GM18502 (cell line): ENCODE data around the gene C17orf67.
A peak's percentile ranks its signal among the peaks of the same experiment; 100 is the strongest.

Source experiments
- ATAC-seq: cut with Tn5 transposase; IDR thresholded peaks from one replicate; pipeline ENCODE4 v1.9.1; 2021; ENCODE audit warnings: mild to moderate bottlenecking; ENCODE audit not compliant: unreplicated experiment, poor library complexity

Gene C17orf67

DNA sequence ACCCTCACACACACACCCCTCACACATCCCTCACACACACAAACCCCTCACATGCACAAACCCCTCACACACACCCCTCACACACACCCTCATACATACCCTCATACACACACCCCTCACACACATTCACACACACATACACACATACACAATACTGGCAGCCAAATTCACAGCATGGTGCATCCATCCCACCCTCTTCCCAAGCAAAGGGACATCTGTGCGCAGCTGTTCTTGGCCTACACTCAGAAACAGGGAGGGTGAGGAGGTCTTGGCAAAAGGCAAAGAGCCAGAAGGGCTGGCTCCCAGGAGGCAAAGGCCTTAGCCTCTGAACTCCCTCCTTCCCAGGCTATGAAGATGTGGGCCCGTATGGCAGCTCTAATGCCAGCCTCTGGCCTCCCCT, 23.4 kb downstream of the C17orf67 start:
- ATAC-seq, result no peak

DNA sequence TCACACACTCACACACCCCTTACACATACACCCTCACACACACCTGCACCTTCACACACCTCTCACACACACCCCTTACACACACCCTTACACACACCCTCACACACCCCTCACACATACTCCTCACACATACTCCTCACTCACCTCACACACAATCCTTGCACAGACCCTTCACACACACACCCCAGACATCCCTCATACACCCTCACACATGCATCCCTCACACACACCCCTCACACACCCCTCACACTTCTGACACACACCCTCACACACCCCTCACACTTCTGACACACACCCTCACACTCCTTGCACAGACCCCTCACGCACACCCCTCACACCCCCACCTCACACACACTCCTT, 23.9 kb downstream of the C17orf67 start:
- ATAC-seq, result no peak

DNA sequence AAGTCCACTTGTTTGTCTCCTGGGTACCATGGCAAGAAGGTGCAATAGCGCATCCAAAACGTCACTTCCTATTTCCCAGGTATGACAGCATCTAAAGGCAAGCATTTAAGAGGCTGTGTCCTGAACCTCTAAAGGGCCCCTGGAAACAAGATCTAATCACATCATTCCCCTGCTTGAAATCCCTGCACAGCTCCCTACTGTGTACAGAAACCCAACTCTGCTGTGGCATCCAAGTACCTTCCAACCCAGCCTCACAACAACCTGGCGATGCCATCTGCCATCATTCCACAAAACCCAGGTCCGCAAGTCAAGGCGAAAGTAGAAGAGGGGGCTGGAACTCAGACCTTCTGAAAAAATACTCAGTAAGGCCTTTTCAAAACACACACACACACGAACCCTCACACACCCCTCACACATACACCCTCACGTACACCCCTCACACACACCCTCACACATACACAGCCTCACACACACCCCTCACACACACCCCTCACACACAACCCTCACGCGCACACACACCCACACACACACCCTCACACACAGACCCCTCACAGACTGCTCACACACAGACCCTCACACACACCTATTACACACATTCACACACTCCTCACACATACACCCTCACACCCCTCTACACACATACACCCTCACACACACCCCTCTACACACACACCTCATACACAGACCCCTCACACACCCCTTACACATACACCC, 24.5 kb downstream of the C17orf67 start:
- ATAC-seq, result no peak

DNA sequence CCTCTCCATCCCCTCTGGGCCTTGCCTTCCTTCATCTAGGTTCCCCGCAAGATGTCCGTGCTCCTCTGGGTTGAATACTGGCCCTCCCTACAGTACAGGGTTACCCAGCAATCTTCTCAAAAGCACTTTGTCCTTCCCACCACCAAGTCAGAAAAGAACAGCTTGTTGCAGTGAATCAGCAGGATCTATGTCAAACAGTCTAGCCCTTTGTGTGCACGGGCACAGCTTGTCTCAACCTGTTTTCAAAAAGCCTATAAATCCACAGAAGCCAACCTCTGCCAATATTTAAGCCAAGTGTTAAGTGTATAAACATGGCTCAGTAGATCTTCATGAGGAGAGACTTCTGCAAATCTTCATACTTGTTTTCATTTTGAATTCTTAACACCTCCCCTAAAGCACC, 25.2 kb downstream of the C17orf67 start:
- ATAC-seq, result no peak

DNA sequence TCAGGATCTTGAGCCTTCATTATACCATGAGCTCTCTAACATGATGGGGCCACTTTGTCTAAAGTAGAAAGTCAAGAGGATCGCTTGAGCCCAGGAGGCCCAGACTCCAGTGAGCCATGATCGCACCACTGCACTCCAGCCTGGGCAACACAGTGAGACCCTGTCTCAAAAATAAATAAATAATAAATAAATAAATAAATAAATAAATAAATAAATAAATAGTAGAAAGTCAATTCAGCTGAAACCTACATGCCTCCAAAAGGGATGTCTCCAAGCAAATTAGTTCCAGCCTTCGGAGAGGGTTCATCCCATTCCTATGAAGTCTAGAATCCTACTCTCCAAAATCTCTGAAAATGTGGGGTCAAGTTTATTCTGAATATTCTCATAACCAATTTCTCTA, 26.0 kb downstream of the C17orf67 start:
- no peak for ATAC-seq

DNA sequence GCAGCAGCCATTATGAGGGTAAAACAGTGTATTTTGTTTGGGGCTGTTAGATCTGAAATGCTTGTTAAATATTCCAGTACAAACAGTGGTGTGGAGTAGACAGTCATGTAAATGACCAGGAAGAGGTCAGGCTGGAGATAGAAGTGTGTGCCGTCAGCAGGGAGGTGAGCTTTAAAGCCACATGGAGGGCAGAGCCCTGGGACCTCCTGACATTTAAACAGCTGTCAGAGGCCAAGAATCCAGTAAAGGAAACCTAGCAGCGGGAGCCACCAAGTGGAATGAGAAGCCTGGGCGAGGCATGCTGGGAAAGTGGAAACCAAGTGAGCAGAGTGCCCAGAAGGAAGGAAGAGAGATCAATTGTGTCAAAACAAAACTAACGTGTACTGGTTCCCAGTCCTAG, 26.8 kb downstream of the C17orf67 start:
- ATAC-seq, result no peak

DNA sequence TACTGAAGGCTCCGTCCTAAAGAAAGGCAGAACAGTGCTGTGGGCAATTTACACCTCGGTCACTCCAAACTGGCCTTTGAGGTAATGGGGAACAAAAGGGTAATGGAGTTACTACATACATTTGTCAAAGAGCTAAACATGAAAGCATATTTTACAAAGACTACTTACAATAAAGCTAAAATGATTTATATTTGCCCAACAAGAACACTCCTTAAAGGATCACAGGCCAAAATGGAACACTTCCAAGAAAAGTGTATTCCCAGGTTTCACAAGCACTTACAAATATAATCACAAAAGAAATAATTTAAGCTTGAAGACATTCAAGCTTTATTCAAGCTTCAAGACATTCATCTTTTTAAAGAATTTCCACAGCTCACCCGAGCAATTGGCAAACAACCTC, 29.3 kb downstream of the C17orf67 start:
- ATAC-seq, result no peak

DNA sequence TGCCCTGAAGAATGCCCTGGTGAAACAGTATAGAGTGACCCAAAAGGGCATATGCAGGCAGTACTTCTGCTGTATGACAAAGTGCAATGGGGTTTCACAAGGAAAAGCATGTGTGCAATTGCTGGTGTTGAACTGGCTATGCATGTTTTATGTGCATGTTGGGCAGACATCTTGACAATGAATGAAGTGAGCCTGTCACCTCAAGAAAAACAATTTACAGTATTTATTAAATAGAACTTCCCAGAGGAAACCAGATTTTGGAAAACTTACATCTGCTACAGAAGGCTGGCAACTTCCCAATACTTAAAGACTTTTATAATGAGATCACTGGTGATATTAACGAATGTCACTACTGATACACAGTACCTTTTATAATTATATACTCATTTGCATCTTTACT, 30.6 kb downstream of the C17orf67 start:
- ATAC-seq, result no peak

DNA sequence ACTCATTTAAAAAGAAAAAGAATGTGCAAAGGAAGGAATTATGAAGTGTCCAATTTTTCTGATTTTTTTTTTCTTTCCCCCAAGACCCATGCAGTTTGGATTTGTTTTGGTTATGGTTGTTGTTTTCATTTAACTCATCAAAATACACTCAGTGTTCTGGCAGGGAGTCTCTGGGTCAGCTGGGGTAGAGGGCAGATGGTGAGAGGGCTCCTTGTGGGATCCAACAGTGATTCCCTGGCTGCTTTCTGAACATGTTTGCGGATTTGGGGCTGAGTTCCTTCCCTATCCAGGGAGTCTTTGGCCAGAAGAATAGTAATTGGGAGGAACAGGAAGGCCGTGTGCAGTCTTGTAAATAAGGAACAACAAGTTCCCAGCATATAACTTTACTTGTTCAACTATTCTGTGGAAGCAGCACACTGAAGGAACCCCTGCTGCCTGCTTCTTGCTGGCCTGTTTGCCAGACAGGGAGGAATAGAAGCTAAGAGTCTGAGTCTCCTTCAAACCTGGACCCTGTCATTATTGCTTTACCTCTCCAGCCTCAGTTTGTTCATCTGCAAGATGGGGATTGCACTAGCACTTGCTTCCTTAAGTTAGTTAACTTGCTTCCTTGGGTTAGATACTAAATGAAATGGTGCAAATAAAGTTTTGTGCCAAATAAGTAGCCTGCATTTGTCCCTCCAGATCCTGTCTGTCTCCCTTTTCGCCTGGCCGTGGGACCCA, 32.1 kb downstream of the C17orf67 start:
- ATAC-seq, result no peak

DNA sequence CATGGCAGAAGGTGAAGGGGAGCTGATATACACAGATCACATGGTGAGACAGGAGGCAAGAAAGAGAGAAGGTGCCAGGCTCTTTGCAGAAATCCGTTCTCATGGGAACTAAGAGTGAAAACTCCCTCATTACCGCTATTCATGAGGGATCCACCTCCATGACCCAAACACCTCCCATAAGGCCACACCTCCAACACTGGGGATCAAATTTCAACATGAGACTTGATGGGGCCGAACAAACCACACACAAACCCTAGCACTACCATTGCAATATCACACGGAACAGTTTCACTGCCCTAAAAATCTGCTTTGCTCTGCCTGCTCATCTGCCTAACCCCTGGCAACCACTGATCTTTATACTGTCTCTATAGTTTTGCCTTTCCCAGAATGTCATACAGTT, 34.8 kb downstream of the C17orf67 start:
- no peak for ATAC-seq

DNA sequence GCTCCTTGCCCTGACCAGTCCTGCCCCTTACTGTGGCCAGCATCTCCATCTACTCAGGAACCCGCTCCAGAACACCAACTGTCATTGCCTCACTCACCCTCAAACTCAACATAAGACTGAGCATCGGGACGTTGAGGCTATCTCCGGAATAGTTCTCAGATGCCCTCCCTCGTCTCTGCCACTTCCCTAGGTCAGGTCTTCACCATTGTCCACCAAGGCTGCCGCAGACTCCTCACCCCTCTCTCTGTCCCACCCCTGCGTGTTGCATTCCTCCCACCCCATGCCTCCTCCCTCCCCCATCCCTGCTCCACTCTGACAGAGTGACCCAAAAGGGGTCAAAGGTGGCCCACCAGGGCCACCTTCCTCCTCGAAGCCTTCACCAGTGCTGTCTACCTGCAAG, 37.2 kb downstream of the C17orf67 start:
- no peak for ATAC-seq

DNA sequence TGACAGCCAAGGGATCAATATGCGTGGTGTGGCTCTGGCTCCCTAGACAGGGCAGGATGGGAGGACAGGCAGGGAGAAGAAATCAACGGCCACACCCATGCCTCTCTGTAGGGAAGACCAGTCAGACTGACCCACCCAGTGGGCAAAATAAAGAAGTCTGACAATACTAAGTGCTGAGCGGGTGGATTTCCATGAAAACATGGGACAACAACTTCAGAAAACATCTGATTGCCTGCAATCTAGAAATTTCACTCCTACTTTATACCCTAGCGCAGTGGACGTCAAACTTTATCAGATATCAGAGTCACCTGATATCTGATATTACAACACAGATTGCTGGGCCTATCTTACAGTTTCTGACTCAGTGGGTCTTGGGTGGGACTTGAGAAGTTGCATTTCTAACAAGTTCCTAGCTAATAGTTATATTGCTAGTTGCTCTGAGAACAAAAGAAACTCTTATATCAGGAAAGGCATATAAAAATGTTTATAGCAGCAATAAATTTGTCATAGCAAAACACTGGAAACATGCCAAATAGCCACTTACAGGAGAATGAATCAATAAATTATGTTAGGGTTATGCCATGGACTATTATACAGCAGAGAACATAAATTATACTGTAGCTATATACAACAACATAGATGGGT, 38.4 kb downstream of the C17orf67 start:
- no peak for ATAC-seq

DNA sequence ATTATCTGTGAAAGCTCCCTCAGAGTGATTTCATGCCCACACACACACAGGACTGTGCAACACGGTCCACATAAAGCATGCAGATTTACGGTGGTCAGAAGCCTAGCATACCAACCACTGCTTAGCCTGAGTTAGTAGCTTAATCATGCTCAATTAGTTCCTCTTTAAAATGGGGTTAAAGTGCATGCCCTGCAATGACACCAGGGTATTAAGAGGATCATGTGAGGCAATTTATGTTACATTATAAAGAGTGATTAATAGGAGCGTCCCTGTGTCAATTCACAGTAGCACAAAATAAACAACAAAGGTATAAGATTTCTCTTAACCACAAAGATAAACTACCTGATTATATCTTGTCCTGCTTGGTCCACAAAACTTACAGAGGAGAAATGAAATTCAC, 39.8 kb downstream of the C17orf67 start:
- no peak for ATAC-seq

DNA sequence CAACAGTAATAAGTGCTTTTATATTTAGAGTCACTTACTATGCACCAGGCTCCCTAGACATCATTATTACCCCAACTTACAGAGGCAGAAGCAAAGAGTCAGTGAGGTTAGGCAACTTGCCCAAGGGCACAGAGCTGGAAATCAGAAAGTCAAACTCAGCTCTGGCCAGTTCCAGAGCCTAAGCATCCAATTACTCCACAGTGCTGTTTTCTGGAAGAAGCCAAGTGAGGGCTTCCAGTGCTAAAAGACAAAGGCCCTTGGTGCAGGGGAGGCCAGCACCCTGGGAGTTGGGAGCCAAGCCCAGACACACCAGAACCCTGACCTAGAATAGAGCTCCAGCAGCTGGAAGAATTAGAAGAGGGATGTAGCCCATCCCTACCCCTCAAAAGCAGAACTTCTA, 40.2 kb downstream of the C17orf67 start:
- ATAC-seq, result no peak

DNA sequence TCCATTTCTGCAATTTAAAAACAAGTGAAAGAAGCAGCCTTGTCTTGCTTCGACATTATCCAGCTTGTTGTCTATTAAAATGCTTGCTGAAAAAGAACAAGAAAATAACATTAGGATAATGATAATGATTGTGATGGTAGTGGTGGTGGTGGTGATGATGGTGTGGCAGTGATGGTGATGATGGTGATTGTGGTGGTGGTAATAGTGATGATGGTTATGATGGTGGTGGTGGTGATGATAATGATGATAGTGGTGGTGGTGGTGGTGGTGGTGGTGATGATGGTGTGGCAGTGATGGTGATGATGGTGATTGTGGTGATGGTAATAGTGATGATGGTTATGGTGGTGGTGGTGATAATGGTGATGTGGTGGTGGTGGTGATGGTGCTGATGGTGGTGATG, 41.5 kb downstream of the C17orf67 start:
- no peak for ATAC-seq

DNA sequence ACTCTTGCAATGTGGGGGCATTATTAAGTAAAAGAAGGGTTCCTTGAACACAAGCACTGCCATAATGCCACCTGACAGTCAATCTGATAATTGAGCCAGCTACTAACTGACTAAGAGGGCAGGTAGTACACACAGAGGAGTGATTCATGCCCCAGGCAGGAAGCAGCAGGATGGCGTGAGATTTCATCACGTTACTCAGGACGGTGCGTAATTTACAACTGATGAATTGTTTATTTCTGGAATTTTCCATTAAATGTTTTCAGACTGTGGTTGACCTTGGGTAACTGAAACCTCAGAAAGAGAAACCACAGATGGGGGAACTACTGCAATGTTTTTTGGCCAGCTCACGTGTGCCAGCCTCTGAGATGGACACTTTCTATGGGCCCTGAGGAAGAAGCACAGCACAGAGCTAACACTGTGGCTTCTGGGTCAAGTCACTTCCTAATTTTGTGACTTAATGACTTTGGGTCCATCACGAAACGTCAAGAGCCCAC, 46.7 kb downstream of the C17orf67 start:
- ATAC-seq, result peak; percentile 85

DNA sequence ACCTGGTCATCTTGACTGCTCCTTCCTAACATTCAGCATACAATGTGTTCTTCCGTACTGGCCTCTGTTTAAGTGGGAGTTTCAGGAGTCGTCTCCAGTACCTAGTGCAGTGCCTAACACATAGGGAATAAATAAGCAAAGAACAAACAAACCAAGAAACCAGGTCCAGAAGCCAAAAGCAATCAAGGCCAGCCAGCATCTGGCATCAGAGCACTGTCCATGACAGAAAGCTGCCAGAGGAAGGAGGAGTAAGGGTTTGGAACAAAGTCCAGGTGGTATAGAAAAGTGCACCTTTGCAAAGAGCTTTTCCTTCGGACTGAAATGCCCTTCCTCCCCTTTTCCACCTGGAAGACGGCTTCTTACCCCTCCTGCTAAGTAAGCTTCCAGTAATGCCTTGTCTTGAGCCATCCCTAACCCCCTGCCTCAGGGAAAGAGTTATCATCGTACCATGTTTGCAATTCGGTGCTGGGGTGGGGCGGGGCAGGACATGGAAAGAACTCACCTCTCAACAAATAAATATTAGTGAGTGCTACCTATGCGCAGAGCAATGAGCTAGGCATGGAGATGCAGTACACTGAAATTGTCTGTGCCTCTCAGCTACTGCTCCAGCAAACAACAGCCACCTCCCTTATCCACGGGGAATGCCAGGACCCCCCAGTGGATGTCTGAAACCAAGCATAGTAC, 47.6 kb downstream of the C17orf67 start:
- no peak for ATAC-seq

DNA sequence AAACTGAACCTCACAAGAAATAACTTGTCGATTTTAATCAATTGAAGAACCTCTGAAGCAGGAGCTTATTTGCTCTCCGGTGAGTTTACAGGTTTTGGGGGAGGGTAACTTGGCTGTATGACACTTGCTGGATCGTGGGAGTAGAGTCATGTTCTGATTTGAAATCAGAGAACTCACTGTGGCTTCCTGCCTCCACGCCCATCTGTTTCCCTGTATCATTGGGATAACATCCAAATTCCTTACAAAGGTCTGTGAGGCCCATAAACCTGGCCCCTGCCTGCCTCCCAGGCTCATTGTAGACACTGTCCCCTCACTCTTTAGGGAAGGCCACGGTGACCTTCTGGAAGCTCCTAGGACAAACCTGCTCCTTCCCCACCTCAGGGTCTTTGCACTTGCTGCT, 48.3 kb downstream of the C17orf67 start:
- no peak for ATAC-seq

DNA sequence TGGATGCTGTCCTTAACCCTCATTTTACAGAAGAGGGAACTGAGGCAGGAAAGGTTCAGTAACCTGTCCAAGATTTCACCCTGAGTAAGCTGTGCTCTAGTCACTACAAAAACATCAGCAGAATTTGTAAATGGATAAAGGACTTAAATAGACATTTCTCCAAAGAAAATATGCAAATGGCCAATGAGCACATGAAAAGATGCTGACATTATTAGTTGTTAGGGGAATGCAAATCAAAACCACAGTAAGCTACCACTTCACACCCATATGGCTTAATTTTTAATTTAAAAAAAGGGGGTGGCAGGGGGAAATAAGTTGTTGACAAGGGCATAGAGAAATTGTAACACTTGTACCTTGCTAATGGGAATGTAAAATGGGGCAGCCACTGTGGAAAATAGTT, 51.4 kb downstream of the C17orf67 start:
- no peak for ATAC-seq

DNA sequence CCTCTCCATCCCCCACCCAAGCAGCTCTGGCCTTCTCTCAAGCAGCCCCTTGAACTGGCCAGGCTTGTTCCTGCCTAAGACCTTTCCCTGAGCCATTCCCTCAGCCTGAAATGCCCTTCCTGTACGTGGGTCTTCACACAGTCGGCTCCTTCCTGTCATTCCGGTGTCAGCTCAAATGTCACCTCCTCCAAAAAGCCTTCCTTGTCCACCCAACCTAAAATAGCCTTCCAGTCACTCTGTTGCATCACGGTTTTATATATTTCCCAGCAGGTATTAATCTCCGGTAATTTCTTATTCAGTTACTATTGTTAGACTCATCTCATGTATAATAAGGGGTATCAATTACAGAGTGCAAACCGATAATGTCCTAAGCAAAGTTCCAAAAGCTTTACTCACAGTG, 51.8 kb downstream of the C17orf67 start:
- ATAC-seq, result no peak
